K562 (cell line): ENCODE measurements around the gene MACROD2.

Source experiments
- CTCF ChIP-seq, 3 experiments: IDR thresholded peaks in 2 of 3; conservative IDR thresholded peaks in 1 of 3; 2 replicates each; pipeline ENCODE4 v1.5.1; 2011 to 2012; ENCODE audit warnings: low read length in 3 of 3, mild to moderate bottlenecking in 3 of 3, control low read depth in 2 of 3, improper control_type of control experiment in 1 of 3, inconsistent platforms in 1 of 3, low read depth in 1 of 3, mixed read lengths in 1 of 3, moderate library complexity in 1 of 3; ENCODE audit not compliant: insufficient read depth in 2 of 3
- POU5F1 ChIP-seq: fragments of 150-350 bp; IDR thresholded peaks from 2 replicates; pipeline ENCODE4 v1.6.1; 2014; ENCODE audit warnings: borderline replicate concordance, low read length, low read depth, mild to moderate bottlenecking; ENCODE audit not compliant: partially characterized antibody
- TF ChIP-seq, protein P1 (sequence below): sonication (generic); formaldehyde crosslinking; IDR thresholded peaks from 2 replicates; pipeline ENCODE4 v1.8.0; 2022; ENCODE audit warnings: mild to moderate bottlenecking, missing genetic modification reagents

DNA sequence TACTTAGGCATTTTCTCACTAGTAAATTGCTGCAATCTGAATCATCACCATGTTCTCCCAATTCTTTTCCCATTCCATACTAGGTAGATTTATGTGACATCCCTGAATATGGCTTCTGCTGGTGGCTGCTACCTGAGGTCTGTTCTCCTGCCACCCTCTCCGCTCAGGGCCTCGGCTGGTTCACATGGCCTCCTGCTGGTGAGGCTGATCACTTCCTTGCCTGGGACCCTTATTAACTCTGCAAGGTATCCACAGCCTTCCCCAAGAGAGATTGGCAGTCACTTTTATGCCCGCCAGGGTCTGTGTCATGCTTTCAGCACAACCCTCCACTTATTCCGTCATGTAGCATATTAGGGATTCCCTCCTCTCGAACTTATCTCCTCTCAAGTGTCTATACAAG is 766.6 kb downstream of the MACROD2 start:
- TF ChIP-seq, protein P1, sequence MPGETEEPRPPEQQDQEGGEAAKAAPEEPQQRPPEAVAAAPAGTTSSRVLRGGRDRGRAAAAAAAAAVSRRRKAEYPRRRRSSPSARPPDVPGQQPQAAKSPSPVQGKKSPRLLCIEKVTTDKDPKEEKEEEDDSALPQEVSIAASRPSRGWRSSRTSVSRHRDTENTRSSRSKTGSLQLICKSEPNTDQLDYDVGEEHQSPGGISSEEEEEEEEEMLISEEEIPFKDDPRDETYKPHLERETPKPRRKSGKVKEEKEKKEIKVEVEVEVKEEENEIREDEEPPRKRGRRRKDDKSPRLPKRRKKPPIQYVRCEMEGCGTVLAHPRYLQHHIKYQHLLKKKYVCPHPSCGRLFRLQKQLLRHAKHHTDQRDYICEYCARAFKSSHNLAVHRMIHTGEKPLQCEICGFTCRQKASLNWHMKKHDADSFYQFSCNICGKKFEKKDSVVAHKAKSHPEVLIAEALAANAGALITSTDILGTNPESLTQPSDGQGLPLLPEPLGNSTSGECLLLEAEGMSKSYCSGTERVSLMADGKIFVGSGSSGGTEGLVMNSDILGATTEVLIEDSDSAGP (CRISPR knock-in tag), result no peak
- TF ChIP-seq POU5F1 (no peak), CTCF (IDR thresholded peaks at IDR 0.05 in 2 of 3, conservative IDR thresholded peaks at IDR 0.05 in 1 of 3; ENCODE audit: insufficient read depth in 2 of 3, low read depth in 1 of 3, low read length in 3 of 3) (no peak)
